Heart left ventricle (tissue), 16 donors: ENCODE measurements around the gene SPSB1. TPM values are rescaled to one million over a fixed set of nuclear protein-coding genes. Genes with fewer than 3 reads are reported as not detected.
A peak's percentile ranks its signal among the peaks of the same experiment; 100 is the strongest.

Source experiments
- ATAC-seq, 4 donors: fragments of 200-7000 bp; cut with Tn5 transposase; one replicate each; pipeline ENCODE4 v1.9.1; 2020 to 2022; ENCODE audit warnings: moderate library complexity in 4 of 4, mild to moderate bottlenecking in 3 of 4, moderate number of reproducible peaks in 1 of 4
- DNase-seq, 5 donors: peaks; one replicate each; pipeline ENCODE4 v3.0.0-alpha.2; 2020
- H3K27ac ChIP-seq, 12 donors: fragments of 200-600 bp; sonication (generic) in 4 of 12; one replicate each; pipeline versions ENCODE4 v1.5.0 to v1.8.0; 2016 to 2022; ENCODE audit warnings: mild to moderate bottlenecking in 2 of 12
- H3K27me3 ChIP-seq, 9 donors: fragments of 200-600 bp; sonication (generic) in 2 of 9; one replicate each; pipeline versions ENCODE4 v1.5.1 to v1.8.0; 2016 to 2022; ENCODE audit warnings: mild to moderate bottlenecking in 3 of 9
- H3K36me3 ChIP-seq, 9 donors: fragments of 200-600 bp; sonication (generic) in 2 of 9; one replicate each; pipeline versions ENCODE4 v1.5.0 to v1.8.0; 2018 to 2022; ENCODE audit warnings: mild to moderate bottlenecking in 2 of 9
- H3K4me1 ChIP-seq, 12 donors: fragments of 200-600 bp; sonication (generic) in 4 of 12; one replicate each; pipeline versions ENCODE4 v1.5.0 to v1.8.0; 2016 to 2022; ENCODE audit warnings: mild to moderate bottlenecking in 3 of 12
- H3K4me3 ChIP-seq, 12 donors: fragments of 200-600 bp; sonication (generic) in 4 of 12; one replicate each; pipeline versions ENCODE4 v1.5.0 to v1.8.0; 2017 to 2022; ENCODE audit warnings: mild to moderate bottlenecking in 9 of 12, moderate library complexity in 4 of 12
- H3K9me3 ChIP-seq, 12 donors: fragments of 200-600 bp; sonication (generic) in 4 of 12; one replicate each; pipeline versions ENCODE4 v1.5.0 to v1.8.0; 2016 to 2022; ENCODE audit warnings: mild to moderate bottlenecking in 1 of 12
- CTCF ChIP-seq, 12 donors: fragments of 200-600 bp; sonication (generic) in 4 of 12; IDR thresholded peaks; one replicate each; pipeline versions ENCODE4 v1.5.0 to v1.8.0; 2018 to 2022; ENCODE audit warnings: antibody characterized with exemption in 12 of 12, mild to moderate bottlenecking in 5 of 12
- POLR2A ChIP-seq, 2 donors: fragments of 450-650 bp; IDR thresholded peaks; one replicate each; pipeline ENCODE4 v1.6.1; 2017; ENCODE audit warnings: antibody characterized with exemption in 2 of 2, mild to moderate bottlenecking in 2 of 2, moderate library complexity in 2 of 2
- WGBS, 4 donors: extraction: QIAGEN DNeasy Blood & Tissue Kit in 2 of 4; methylation state at CpG; one replicate each; pipeline versions ENCODE4 v1.1.5 to v1.1.7; 2013 to 2018; 5-methylcytosine and 5-hydroxymethylcytosine counted together
- intact Hi-C, 10 donors: fragments of 100-400 bp; cut with DNase I; formaldehyde crosslinking; loops; one replicate each; pipeline versions ENCODE4 v1.11.1 to v1.14.2; 2022
- polyA plus RNA-seq, 2 donors: library from polyadenylated mRNA; stranded (reverse); fragments of 200-250 nt; gene quantifications; one replicate each; pipeline ENCODE4 v1.2.3, GENCODE V29; 2013
- total RNA-seq, 9 donors: library from RNA; depleted of rRNA in 2 of 9; stranded (reverse); fragments of >200 nt in 2 of 9; fragmentation: NEBNext Ultra II Directional in 3 of 9; extraction: Animal tissue kit (Norgen Biotek cat#: 25700) in 3 of 9; gene quantifications; one replicate each; pipeline versions ENCODE4 v1.1.0 to v1.2.4, GENCODE V29; 2016 to 2023
- donor health status: ischemic (EF 13 %, LVEDD 7.1; RV severe dilation, severe dysfunction).
- donor health status: healthy with polysubstance abuse.
- donor health status: DM: no; HTN: yes; CAD: no.
- donor health status: DM: no; HTN: no; CAD: no.
- donor health status: ischemic (EF 25% LVEDD 6.9; RV normal size, moderate dysfunction).
- donor health status: ischemic (EF 25% LVEDD 5.7; RV mildly dilated, moderate dysfunction).
- donor health status: healthy.
- donor health status: DM: yes; HTN: yes; CAD: no.
- donor health status: ischemic (EF 35%, LVEDD 5.7; RV mildly dilated, moderate dysfunction).
- donor health status: nonischemic (EF 11% LVEDD 7.7; RV severe dilation, severe dysfunction).
- donor health status: DM: yes; HTN: yes; CAD: no.
- donor health status: PGD.
- donor health status: ischemic (EF 29% LVEDD 5.4; RV normal size, mild dysfunction).
- donor health status: nonischemic (EF 23%, LVEDD 6.1; RV moderate dilation, normal function).

Gene SPSB1
- total and polyA plus RNA-seq, 11 donors = 7.0 to 27.2 (median 9.2) TPM

DNA sequence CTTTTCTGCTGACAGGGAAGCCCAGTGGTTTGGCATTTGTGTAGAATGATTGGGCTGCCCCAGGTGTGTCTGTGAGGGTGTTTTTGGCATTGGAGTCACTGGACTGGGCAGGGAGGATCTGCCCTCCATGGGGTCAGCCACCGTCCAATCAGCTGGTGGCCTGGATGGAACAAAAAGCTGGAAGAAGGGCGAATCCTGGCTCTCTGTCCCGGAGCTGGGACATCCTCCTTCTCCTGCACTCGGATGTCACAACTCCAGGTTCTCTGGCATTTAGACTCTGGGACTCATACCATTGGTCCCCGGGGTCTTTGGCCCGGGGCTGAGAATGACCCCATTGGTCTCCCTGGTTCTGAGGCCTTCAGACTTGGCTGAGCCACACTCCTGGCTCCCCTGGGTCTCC, 11.2 kb downstream of the SPSB1 start:
- H3K4me1 ChIP-seq = peaks cover 4 to 48% (median 31%) of the 10 kb centered on the region in 12 donors
- WGBS, 4 donors = 77 to 89% (median 83%) methylated on average over 6 of the region's 6 CpGs
- TF ChIP-seq POLR2A (IDR thresholded peaks at IDR 0.05) (no peak), CTCF (IDR thresholded peaks at IDR 0.05) (no peak)
- ATAC-seq (no peak), DNase-seq (peak in 1 of 5 donors; percentile 38)
- H3K36me3 ChIP-seq = no peaks in the 10 kb centered on the region
- intact Hi-C loops = no loop called here
- no peak overlapping the region for H3K4me3 ChIP-seq
- H3K27ac ChIP-seq = peak overlapping the region in 1 of 12 donors; percentile 40
- no peaks in the 10 kb centered on the region for H3K27me3 ChIP-seq
- no peaks in the 10 kb centered on the region for H3K9me3 ChIP-seq

DNA sequence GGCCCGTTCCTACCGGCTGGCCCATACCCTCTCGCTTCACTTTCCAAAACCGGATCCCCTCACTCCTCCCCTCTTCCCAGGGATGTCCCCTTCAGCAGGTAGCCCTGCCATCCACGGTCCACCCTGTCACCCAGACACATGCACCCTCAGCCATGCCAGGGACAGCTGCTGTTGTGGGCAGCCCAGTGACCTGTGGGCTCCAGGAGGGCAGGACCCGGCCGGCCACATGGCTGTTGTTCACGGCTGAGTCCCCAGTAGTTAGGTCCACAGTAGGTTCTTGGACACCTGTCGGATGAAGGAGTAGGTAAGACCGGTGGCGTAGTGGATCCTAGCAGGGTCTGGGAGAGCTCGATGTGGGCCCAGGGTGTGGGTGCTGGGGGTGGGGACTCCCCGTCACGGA, 12.5 kb downstream of the SPSB1 start:
- Histone ChIP-seq H3K4me3 (no peak overlapping the region), H3K27me3 (no peaks in the 10 kb centered on the region), H3K27ac (peak overlapping the region in 1 of 12 donors; percentile 43), H3K9me3 (no peaks in the 10 kb centered on the region), H3K4me1 (peaks cover 4 to 44% (median 27%) of the 10 kb centered on the region in 12 donors), H3K36me3 (no peaks in the 10 kb centered on the region)
- no peak for TF ChIP-seq CTCF (IDR thresholded peaks at IDR 0.05)
- TF ChIP-seq POLR2A (IDR thresholded peaks at IDR 0.05) = no peak
- intact Hi-C loops = loop anchor here in 1 of 10 donors (5.0 kb wide), 1 partner anchor 72 kb away; no protein-coding TSS in a partner anchor
- DNase-seq (peak in 1 of 5 donors; percentile 42), ATAC-seq (no peak)
- 92 to 95% (median 93%) methylated on average over 12 to 14 of the region's 14 CpGs for WGBS, 4 donors

- intact Hi-C loops = loop anchor here in 1 of 10 donors (5.0 kb wide), 1 partner anchor 71 kb away; no protein-coding TSS in a partner anchor
- DNase-seq = peak in 1 of 5 donors; percentile 56
- no peak for TF ChIP-seq CTCF (IDR thresholded peaks at IDR 0.05)
- TF ChIP-seq POLR2A (IDR thresholded peaks at IDR 0.05) = no peak
- no peak for ATAC-seq
- H3K9me3 ChIP-seq = no peaks in the 10 kb centered on the region
- no peaks in the 10 kb centered on the region for H3K27me3 ChIP-seq
- H3K36me3 ChIP-seq = no peaks in the 10 kb centered on the region
- H3K27ac ChIP-seq = no peak overlapping the region
- peaks cover 4 to 45% (median 24%) of the 10 kb centered on the region in 12 donors for H3K4me1 ChIP-seq
- H3K4me3 ChIP-seq = no peak overlapping the region
- WGBS, 4 donors = 91 to 96% (median 92%) methylated on average over 6 to 14 of the region's 14 CpGs
These were observed 13.3 kb downstream of the SPSB1 start for GRCh38 chr1:9306006-9306405.

- intact Hi-C loops = loop anchor here in 1 of 10 donors (5.0 kb wide), 1 partner anchor 70 kb away; no protein-coding TSS in a partner anchor
- Histone ChIP-seq H3K9me3 (no peaks in the 10 kb centered on the region), H3K27me3 (no peaks in the 10 kb centered on the region), H3K4me1 (peaks cover 4 to 50% (median 19%) of the 10 kb centered on the region in 12 donors), H3K36me3 (no peaks in the 10 kb centered on the region), H3K27ac (no peak overlapping the region), H3K4me3 (no peak overlapping the region)
- DNase-seq (no peak), ATAC-seq (no peak)
- WGBS, 4 donors = 93 to 94% (median 94%) methylated on average over 10 of the region's 10 CpGs
- TF ChIP-seq POLR2A (IDR thresholded peaks at IDR 0.05) = no peak
- no peak for TF ChIP-seq CTCF (IDR thresholded peaks at IDR 0.05)
These were observed 14.6 kb downstream of the SPSB1 start for GRCh38 chr1:9307303-9307702.
